Activated CD4-positive, alpha-beta T cell treated with anti-CD3 and anti-CD28 coated beads for 48 hours (primary cell): ENCODE results near the gene GDA.
"Not testable (repeated sequence)": the region's sequence is repeated elsewhere in the genome, so short reads cannot be mapped to it uniquely, and the experiment has no call there.

Experiments used
- DNase-seq: peaks from one replicate; pipeline ENCODE4 v3.0.0-alpha.2; 2020

GDA gene

GRCh38 chr9:72290311-72290710, 141.1 kb downstream of the GDA start:
- no peak for DNase-seq

GRCh38 chr9:72291576-72291975, 142.3 kb downstream of the GDA start:
- DNase-seq = not testable (repeated sequence)

GRCh38 chr9:72292256-72292682, 143.0 kb downstream of the GDA start:
- no peak for DNase-seq

- no peak for DNase-seq
Observed at GRCh38 chr9:72292874-72293607, 143.8 kb downstream of the GDA start.

- no peak for DNase-seq
Observed at GRCh38 chr9:72294936-72295335, 145.7 kb downstream of the GDA start.

- no peak for DNase-seq
Observed at GRCh38 chr9:72297516-72297915, 148.3 kb downstream of the GDA start.

- DNase-seq = no peak
Observed at GRCh38 chr9:72299017-72299603, 149.9 kb downstream of the GDA start.

- DNase-seq = no peak
Observed at GRCh38 chr9:72300873-72301272, 151.6 kb downstream of the GDA start.
